ENCODE measurements around the gene KL. TPM values are rescaled to one million over a fixed set of nuclear protein-coding genes. Genes with fewer than 3 reads are reported as not detected.

Gene KL
- polyA plus RNA-seq, 2 of the 4 experiments (the other 2 are of a cell fraction) = 0.01 TPM; not detected in 1

DNA sequence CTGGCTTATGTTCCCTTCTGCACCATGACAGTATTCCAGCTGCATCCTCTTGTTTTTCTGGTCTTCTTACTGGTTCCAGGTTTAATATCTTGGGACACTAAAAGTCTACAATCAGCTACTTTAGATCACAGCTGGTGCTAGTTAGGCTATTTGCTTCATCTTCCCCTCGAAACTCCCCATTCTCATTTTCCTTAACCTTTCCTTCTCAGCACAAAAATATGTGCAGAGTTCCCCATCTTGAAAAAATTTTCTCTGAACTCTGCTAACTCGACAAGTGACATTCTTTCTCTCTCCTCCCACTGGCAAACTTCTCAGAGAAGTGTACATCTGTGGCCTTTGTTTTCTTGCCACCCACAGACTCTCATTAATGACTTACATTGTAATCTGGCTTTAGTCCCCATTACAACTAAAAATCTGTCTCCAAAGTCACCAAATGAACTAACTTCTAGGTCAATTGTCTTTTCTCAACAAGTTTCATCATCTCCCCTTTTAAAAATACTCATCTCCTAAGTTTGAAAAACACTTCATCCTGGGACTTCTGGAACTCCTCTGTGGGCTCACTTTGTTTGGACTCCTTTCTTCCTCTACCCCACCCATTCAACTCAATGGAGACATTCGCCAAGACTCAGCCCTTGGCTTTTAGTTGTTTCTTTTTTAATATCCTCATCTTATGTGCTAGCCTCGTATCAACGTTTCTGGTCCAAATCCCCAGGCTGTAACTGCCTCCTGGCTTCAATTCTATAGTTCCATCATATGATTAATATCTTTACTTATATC, 7.1 kb upstream of the KL start:
- H3K4me2 ChIP-seq = no peak overlapping the region
- DNase-seq (ENCODE audit: low read depth in 1 of 2, low spot score in 1 of 2) (no peak), ATAC-seq (no peak), FAIRE-seq (no peak)
- no peaks in the 10 kb centered on the region for H3K4me1 ChIP-seq
- peaks cover 11% of the 10 kb centered on the region; the same call in 2 of the 3 replicates for H3K9me3 ChIP-seq
- CTCF ChIA-PET = no interaction called here
- H3K4me3 ChIP-seq = no peak overlapping the region
- POLR2A ChIA-PET = no interaction called here
- 0% methylated on average over 4 of the region's 5 CpGs for WGBS (ENCODE audit: missing lambda C conversion rate)
- TF ChIP-seq FOXS1 (CRISPR knock-in tag; IDR thresholded peaks at IDR 0.05) (no peak), EHF (CRISPR knock-in tag; IDR thresholded peaks at IDR 0.05) (no peak), EP300 (IDR thresholded peaks at IDR 0.05) (no peak), BHLHE40 (IDR thresholded peaks at IDR 0.05; ENCODE audit: low read depth, low read length) (no peak), TFCP2L1 (CRISPR knock-in tag; IDR thresholded peaks at IDR 0.05) (no peak), ELK1 (IDR thresholded peaks at IDR 0.05; ENCODE audit: low read depth, low read length) (no peak), HOXB13 (CRISPR knock-in tag; IDR thresholded peaks at IDR 0.05; ENCODE audit: low read depth) (no peak), JUNB (IDR thresholded peaks at IDR 0.05) (no peak), SREBF2 (IDR thresholded peaks at IDR 0.05) (no peak), ZSCAN20 (CRISPR knock-in tag; IDR thresholded peaks at IDR 0.05) (no peak), CTCF (IDR thresholded peaks at IDR 0.05) (no peak), HOXA7 (CRISPR knock-in tag; IDR thresholded peaks at IDR 0.05) (no peak), RAD21 (conservative IDR thresholded peaks at IDR 0.05 in 1 of 2, IDR thresholded peaks at IDR 0.05 in 1 of 2) (no peak), HDAC2 (IDR thresholded peaks at IDR 0.05) (no peak), EHMT2 (IDR thresholded peaks at IDR 0.05; ENCODE audit: low read depth) (no peak), RCOR1 (IDR thresholded peaks at IDR 0.05; ENCODE audit: low read depth, low read length) (no peak)
- TF ChIP-seq, protein P1, sequence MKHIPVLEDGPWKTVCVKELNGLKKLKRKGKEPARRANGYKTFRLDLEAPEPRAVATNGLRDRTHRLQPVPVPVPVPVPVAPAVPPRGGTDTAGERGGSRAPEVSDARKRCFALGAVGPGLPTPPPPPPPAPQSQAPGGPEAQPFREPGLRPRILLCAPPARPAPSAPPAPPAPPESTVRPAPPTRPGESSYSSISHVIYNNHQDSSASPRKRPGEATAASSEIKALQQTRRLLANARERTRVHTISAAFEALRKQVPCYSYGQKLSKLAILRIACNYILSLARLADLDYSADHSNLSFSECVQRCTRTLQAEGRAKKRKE (CRISPR knock-in tag; IDR thresholded peaks at IDR 0.05; ENCODE audit: low read depth) = no peak
- H3K27ac ChIP-seq = no peak overlapping the region

GRCh38 chr13:33011828-33012470, 4.3 kb upstream of the KL start:
- no peak overlapping the region for H3K4me2 ChIP-seq
- no peak for ATAC-seq
- WGBS (ENCODE audit: missing lambda C conversion rate) = 46% methylated on average over 5 of the region's 5 CpGs
- no peaks in the 10 kb centered on the region for H3K4me1 ChIP-seq
- no peak for TF ChIP-seq USF2 (IDR thresholded peaks at IDR 0.05)
- no peak for TF ChIP-seq JUNB (IDR thresholded peaks at IDR 0.05)
- TF ChIP-seq HMGXB4 (CRISPR knock-in tag; IDR thresholded peaks at IDR 0.05; ENCODE audit: borderline replicate concordance) = no peak
- TF ChIP-seq BHLHE40 (IDR thresholded peaks at IDR 0.05; ENCODE audit: low read depth, low read length) = no peak
- TF ChIP-seq NR3C1 (IDR thresholded peaks at IDR 0.05) = no peak
- TF ChIP-seq CBX2 (IDR thresholded peaks at IDR 0.05; ENCODE audit: borderline replicate concordance, low read depth) = no peak
- no peak for TF ChIP-seq JUN (IDR thresholded peaks at IDR 0.05)
- TF ChIP-seq CEBPB (IDR thresholded peaks at IDR 0.05) = no peak
- no peak for TF ChIP-seq FOSL2 (IDR thresholded peaks at IDR 0.05)
- TF ChIP-seq FOSL2 (CRISPR knock-in tag; IDR thresholded peaks at IDR 0.05) = no peak
- no peak for TF ChIP-seq FOSB (CRISPR knock-in tag; IDR thresholded peaks at IDR 0.05)
- TF ChIP-seq ZNF302 (CRISPR knock-in tag; IDR thresholded peaks at IDR 0.05) = no peak
- no peak for TF ChIP-seq NFE2L2 (conservative IDR thresholded peaks at IDR 0.05; ENCODE audit: low read length)
- no peak for TF ChIP-seq HDAC2 (IDR thresholded peaks at IDR 0.05)
- TF ChIP-seq, protein P2, sequence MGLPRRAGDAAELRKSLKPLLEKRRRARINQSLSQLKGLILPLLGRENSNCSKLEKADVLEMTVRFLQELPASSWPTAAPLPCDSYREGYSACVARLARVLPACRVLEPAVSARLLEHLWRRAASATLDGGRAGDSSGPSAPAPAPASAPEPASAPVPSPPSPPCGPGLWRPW (IDR thresholded peaks at IDR 0.05) = no peak
- no peak for TF ChIP-seq EP300 (IDR thresholded peaks at IDR 0.05)
- TF ChIP-seq, protein P1 (CRISPR knock-in tag; IDR thresholded peaks at IDR 0.05; ENCODE audit: low read depth) = no peak
- peaks cover 11% of the 10 kb centered on the region; the same call in 2 of the 3 replicates for H3K9me3 ChIP-seq
- no peak overlapping the region for H3K4me3 ChIP-seq
- ChIA-PET CTCF (no interaction called here), POLR2A (no interaction called here)
- FAIRE-seq = no peak
- no peak for DNase-seq (ENCODE audit: low read depth in 1 of 2, low spot score in 1 of 2)
- H3K27ac ChIP-seq = no peak overlapping the region

Measured in A549 (cell line).